Adrenal gland (tissue), 12 donors: Measurements from ENCODE around the gene PARD6B. TPM values are rescaled to one million over a fixed set of nuclear protein-coding genes. Genes with fewer than 3 reads are reported as not detected.

Experiments used
- DNase-seq, 7 donors: peaks; one replicate each; pipeline ENCODE4 v3.0.0-alpha.2; 2019 to 2020
- H3K27ac ChIP-seq, 5 donors: fragments of 200-600 bp; sonication (generic) in 4 of 5; 1 replicate in 3 of 5; 2 replicates in 2 of 5; pipeline versions ENCODE4 v1.5.1 to v1.8.0; 2016 to 2020; ENCODE audit warnings: mild to moderate bottlenecking in 1 of 5
- H3K27me3 ChIP-seq: fragments of 200-600 bp; 2 replicates; pipeline ENCODE4 v1.8.0; 2021
- H3K36me3 ChIP-seq, 2 donors: fragments of 200-600 bp; replicated peaks in 1 of 2; 1 replicate in 1 of 2; 2 replicates in 1 of 2; pipeline versions ENCODE4 v1.5.1 to v1.8.0; 2018 to 2022
- H3K4me1 ChIP-seq, 2 donors: fragments of 200-600 bp; replicated peaks in 1 of 2; 1 replicate in 1 of 2; 2 replicates in 1 of 2; pipeline versions ENCODE4 v1.5.1 to v1.8.0; 2018 to 2021
- H3K4me3 ChIP-seq, 4 donors: fragments of 200-600 bp; sonication (generic) in 3 of 4; one replicate each; pipeline ENCODE4 v1.5.1; 2016 to 2018
- H3K9me3 ChIP-seq, 3 donors: fragments of 200-600 bp; sonication (generic) in 1 of 3; replicated peaks in 1 of 3; 1 replicate in 2 of 3; 2 replicates in 1 of 3; pipeline versions ENCODE4 v1.5.1 to v1.8.0; 2016 to 2021
- CTCF ChIP-seq, 6 experiments: fragments of 450-650 bp in 4 of 6; fragments of 200-600 bp in 2 of 6; sonication (generic) in 1 of 6; IDR thresholded peaks; 1 replicate in 5 of 6; 2 replicates in 1 of 6; pipeline versions ENCODE4 v1.5.1 to v1.8.0; 2016 to 2021; ENCODE audit warnings: antibody characterized with exemption in 6 of 6, mild to moderate bottlenecking in 2 of 6, moderate library complexity in 1 of 6
- POLR2A ChIP-seq, 2 donors: fragments of 450-650 bp; IDR thresholded peaks; one replicate each; pipeline ENCODE4 v1.6.1; 2017; ENCODE audit warnings: antibody characterized with exemption in 2 of 2, mild to moderate bottlenecking in 2 of 2, moderate library complexity in 1 of 2
- WGBS, 4 donors: extraction: QIAGEN DNeasy Blood & Tissue Kit in 2 of 4; methylation state at CpG; one replicate each; pipeline versions ENCODE4 v1.1.5 to v1.1.7; 2013 to 2017; 5-methylcytosine and 5-hydroxymethylcytosine counted together
- intact Hi-C, 2 donors: fragments of 100-400 bp; cut with DNase I; formaldehyde crosslinking; loops; one replicate each; pipeline versions ENCODE4 v1.14.1 to v1.15.0; 2022 to 2023
- polyA plus RNA-seq, 3 donors: library from polyadenylated mRNA; stranded (reverse); fragments of 200-250 nt in 2 of 3; fragments of 350-450 nt in 1 of 3; fragmentation: Illumina TruSeq in 1 of 3; extraction: RNeasy Lipid Tissue Mini Kit (QIAGEN cat#74804) in 1 of 3; gene quantifications; one replicate each; pipeline ENCODE4 v1.2.3, GENCODE V29; 2013 to 2014
- total RNA-seq, 9 donors: library from RNA; depleted of rRNA in 4 of 9; stranded (reverse); fragments of >200 nt in 4 of 9; fragments of 120-200 nt in 1 of 9; fragmentation: NEBNext Ultra II Directional in 1 of 9; extraction: Animal tissue kit (Norgen Biotek cat#: 25700) in 1 of 9; gene quantifications; one replicate each; pipeline versions ENCODE4 v1.1.0 to v1.2.4, GENCODE V29; 2013 to 2023
- donor health status: healthy with polysubstance abuse.
- donor health status: Bipolar disorder and iron deficiency.
- donor health status: DM: yes; HTN: yes; CAD: no.
- donor health status: DM: no; HTN: no; CAD: no.
- donor health status: DM: no; HTN: no; CAD: no.
- donor health status: DM: yes; HTN: yes; CAD: no.

PARD6B gene
- total and polyA plus RNA-seq, 12 donors: 1.1 to 10.8 (median 5.3) TPM

DNA sequence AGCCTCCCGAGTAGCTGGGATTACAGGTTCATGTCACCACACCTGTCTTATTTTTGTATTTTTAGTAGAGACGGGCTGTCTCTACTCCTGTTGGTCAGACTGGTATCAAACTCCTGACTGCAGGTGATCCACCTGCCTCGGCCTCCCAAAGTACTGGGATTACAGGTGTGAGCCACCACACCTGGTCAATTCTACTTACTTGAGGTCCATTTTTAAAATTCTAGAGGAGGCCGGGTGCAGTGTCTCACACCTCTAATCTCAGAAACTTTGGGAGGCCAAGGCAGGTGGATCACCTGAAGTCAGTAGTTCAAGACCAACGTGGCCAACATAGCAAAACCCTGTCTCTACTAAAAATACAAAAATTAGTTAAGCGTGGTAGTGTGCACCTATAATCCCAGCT is 47.8 kb upstream of the PARD6B start:
- intact Hi-C loops: no loop called here
- WGBS, 4 donors: 87 to 93% (median 91%) methylated on average over 6 of the region's 6 CpGs
- TF ChIP-seq CTCF (IDR thresholded peaks at IDR 0.05): no peak
- TF ChIP-seq POLR2A (IDR thresholded peaks at IDR 0.05): no peak

GRCh38 chr20:50686821-50687220 is 44.6 kb upstream of the PARD6B start:
- peaks cover 0 to 5% of the 10 kb centered on the region in 2 donors for H3K4me1 ChIP-seq
- intact Hi-C loops: no loop called here
- TF ChIP-seq POLR2A (IDR thresholded peaks at IDR 0.05) (no peak), CTCF (IDR thresholded peaks at IDR 0.05) (no peak)
- H3K4me3 ChIP-seq: no peak overlapping the region
- H3K36me3 ChIP-seq: no peaks in the 10 kb centered on the region
- H3K9me3 ChIP-seq: no peaks in the 10 kb centered on the region
- WGBS, 4 donors: 89 to 91% (median 90%) methylated on average over 10 of the region's 10 CpGs
- peaks cover 5% of the 10 kb centered on the region for H3K27me3 ChIP-seq
- no peak for DNase-seq
- H3K27ac ChIP-seq: peak overlapping the region in 1 of 5 donors; percentile 16

More for the DNA sequence above, 47.8 kb upstream of the PARD6B start:
- H3K27ac ChIP-seq: no peak overlapping the region
- no peaks in the 10 kb centered on the region for H3K27me3 ChIP-seq
- H3K4me3 ChIP-seq: no peak overlapping the region
- H3K4me1 ChIP-seq: peaks cover 2 to 11% of the 10 kb centered on the region in 2 donors
- no peaks in the 10 kb centered on the region for H3K36me3 ChIP-seq
- no peaks in the 10 kb centered on the region for H3K9me3 ChIP-seq
- DNase-seq: no peak

DNA sequence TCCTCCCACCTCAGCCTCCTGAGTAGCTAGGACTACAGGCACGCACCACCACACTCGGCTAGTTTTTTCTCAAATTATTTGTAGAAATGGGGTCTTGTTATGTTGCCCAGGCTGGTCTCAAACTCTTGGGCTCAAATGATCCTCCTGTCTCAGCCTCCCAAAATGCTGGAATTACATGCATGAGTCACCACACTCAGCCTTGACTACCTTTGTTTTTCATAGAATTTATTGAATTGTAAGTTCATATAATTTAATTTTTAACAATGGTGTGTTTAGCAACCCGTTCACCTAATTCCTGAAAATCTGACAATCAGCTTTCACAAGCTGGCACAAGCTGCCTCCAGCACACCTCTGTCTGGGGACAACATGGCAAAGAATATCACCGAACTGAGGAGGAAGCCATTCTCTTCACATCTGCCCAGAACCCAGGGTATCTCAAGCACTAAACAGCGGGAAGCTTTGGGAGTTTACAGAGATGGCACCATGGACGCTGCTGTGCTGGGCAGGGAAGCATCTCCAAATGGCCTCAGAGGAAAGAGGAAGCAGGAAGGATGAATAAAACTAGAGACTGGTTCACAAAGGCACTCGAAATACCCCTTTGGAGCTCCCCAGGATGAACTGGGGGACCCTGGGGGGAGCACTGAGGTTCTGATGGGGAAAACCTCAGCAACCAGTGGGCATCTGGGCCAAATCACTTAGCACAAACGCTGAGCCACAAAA is 43.0 kb upstream of the PARD6B start:
- intact Hi-C loops: no loop called here
- no peaks in the 10 kb centered on the region for H3K9me3 ChIP-seq
- peaks cover 0 to 5% of the 10 kb centered on the region in 2 donors for H3K4me1 ChIP-seq
- WGBS, 4 donors: 74 to 83% (median 82%) methylated on average over 8 of the region's 8 CpGs
- H3K27me3 ChIP-seq: peaks cover 5% of the 10 kb centered on the region
- peak overlapping the region in 1 of 4 donors; percentile 15 for H3K4me3 ChIP-seq
- no peaks in the 10 kb centered on the region for H3K36me3 ChIP-seq
- no peak for DNase-seq
- H3K27ac ChIP-seq: no peak overlapping the region
- no peak for TF ChIP-seq CTCF (IDR thresholded peaks at IDR 0.05)
- TF ChIP-seq POLR2A (IDR thresholded peaks at IDR 0.05): no peak

- peak in 5 of 7 donors; percentile 25 to 73 (median 48) for DNase-seq
- TF ChIP-seq CTCF (IDR thresholded peaks at IDR 0.05) (no peak), POLR2A (IDR thresholded peaks at IDR 0.05) (no peak)
- no peaks in the 10 kb centered on the region for H3K9me3 ChIP-seq
- peaks cover 0 to 5% of the 10 kb centered on the region in 2 donors for H3K4me1 ChIP-seq
- no peaks in the 10 kb centered on the region for H3K36me3 ChIP-seq
- 21 to 33% (median 31%) methylated on average over 10 of the region's 10 CpGs for WGBS, 4 donors
- peak overlapping the region in 3 of 5 donors; percentile 51 to 88 (median 59) for H3K27ac ChIP-seq
- H3K27me3 ChIP-seq: peaks cover 5% of the 10 kb centered on the region
- intact Hi-C loops: no loop called here
- peak overlapping the region in 1 of 4 donors; percentile 50 for H3K4me3 ChIP-seq
These were observed 41.3 kb upstream of the PARD6B start for GRCh38 chr20:50689864-50690649.
